ENCODE results near the gene NMNAT2.

NMNAT2 gene

DNA sequence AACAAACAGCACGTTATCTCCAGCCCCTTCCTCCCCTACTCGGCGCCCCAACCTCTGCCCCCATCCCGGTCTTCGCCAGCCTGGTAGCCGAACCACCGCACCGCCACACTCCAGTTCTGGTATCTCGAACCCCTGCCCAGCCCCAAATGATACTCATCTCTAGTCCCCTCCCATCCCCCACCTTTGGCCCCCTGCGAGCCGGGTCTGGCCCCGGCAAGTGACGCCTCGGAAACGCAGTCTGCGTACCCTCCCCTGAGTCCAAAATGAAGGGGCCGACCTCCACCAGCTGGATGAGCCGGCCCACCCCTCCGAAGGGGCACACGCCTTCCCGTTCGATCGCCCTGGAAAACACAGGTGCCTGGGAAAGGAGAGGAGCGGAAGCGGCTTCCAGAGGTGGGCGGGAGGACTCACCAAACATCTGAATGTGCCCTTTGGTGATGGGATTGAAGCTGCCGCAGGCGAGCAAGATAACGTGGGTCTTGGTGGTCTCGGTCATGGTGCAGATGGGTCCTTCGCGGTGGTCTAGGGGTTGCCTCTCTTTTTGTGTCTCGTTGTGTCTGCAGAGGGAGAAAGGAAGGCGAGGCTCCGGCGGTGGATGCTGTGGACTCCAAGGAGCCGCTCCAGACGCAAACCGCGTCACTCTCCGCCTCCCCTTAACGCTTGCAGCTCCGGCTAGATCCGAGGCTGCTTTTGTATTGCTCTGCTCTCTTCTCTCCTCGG lies at the start of gene NMNAT2:
NMNAT2 (minus strand) TSS at position 609 of the 720 bp plus-strand sequence; CDS start at position 496, 113 bp downstream.
- no peak for DNase-seq (ENCODE audit: low read depth)
- peak within 1 kb of the TSS; percentile 46 for H3K4me3 ChIP-seq (ENCODE audit: low read depth, low read length)

DNA sequence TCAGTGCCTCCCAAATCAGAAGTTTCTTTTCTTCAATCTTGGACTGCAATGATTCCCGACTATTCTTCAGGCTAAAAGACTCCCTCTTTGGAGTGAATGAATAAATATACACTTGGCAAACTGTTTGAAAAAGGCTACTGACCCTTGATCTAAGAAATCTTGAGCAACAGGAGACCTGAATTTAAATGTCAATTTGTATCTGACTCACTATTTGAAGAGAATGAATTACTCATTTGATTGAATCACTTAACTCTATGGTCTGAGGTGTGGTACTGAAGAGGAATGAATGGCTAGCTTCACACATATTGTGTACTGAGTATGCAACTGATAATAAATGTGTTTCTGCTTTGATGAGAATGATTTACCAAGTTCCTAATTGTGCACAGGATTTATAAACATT lies 49.5 kb upstream of the NMNAT2 start:
- TF ChIP-seq, protein P1, sequence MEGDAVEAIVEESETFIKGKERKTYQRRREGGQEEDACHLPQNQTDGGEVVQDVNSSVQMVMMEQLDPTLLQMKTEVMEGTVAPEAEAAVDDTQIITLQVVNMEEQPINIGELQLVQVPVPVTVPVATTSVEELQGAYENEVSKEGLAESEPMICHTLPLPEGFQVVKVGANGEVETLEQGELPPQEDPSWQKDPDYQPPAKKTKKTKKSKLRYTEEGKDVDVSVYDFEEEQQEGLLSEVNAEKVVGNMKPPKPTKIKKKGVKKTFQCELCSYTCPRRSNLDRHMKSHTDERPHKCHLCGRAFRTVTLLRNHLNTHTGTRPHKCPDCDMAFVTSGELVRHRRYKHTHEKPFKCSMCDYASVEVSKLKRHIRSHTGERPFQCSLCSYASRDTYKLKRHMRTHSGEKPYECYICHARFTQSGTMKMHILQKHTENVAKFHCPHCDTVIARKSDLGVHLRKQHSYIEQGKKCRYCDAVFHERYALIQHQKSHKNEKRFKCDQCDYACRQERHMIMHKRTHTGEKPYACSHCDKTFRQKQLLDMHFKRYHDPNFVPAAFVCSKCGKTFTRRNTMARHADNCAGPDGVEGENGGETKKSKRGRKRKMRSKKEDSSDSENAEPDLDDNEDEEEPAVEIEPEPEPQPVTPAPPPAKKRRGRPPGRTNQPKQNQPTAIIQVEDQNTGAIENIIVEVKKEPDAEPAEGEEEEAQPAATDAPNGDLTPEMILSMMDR (IDR thresholded peaks at IDR 0.05; ENCODE audit: control insufficient read depth, extremely low read depth, insufficient read depth): no peak
- DNase-seq (ENCODE audit: low read depth): no peak

More for the DNA sequence above, at the start of gene NMNAT2:
- TF ChIP-seq, protein P1 (IDR thresholded peaks at IDR 0.05; ENCODE audit: control insufficient read depth, extremely low read depth, insufficient read depth): no peak

DNA sequence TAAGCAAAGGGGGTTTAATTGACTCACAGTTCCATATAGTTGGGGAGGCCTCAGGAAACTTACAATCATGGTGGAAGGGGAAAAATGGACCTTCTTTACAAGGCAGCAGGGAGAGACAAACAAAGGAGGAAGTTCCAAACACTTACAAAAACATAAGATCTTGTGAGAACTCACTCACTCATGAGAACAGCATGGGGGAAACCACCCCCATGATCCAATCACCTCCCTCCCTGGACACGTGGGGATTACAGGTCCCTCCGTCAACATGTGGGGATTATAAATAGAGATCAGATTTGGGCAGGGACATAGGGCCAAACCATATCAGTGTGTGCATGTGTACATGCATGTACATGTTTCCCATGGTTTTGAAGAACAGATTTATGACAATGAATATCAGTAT lies 48.6 kb upstream of the NMNAT2 start:
- TF ChIP-seq, protein P1 (IDR thresholded peaks at IDR 0.05; ENCODE audit: control insufficient read depth, extremely low read depth, insufficient read depth): no peak
- H3K4me3 ChIP-seq (ENCODE audit: low read depth, low read length): no peak overlapping the region
- DNase-seq (ENCODE audit: low read depth): no peak

More for the DNA sequence above, 49.5 kb upstream of the NMNAT2 start:
- no peak overlapping the region for H3K4me3 ChIP-seq (ENCODE audit: low read depth, low read length)

DNA sequence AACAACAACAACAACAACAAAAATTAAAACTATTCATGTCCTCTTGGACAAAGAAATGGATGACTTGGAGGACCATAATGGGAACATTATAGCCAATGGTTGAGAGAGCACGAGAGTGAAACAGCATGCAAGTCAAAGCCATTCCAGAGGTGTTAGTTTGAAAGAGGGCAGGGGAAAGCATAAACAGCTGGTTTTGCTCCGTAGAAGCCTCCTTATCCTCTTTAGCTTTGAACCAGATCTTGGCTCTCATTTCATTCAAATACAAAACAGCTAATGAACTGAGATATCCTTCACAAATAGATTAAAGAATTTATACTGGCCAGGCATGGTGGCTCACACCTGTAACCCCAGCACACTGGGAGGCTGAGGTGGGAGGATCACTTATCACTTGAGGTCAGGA lies 45.4 kb upstream of the NMNAT2 start:
- no peak overlapping the region for H3K4me3 ChIP-seq (ENCODE audit: low read depth, low read length)
- TF ChIP-seq, protein P1 (IDR thresholded peaks at IDR 0.05; ENCODE audit: control insufficient read depth, extremely low read depth, insufficient read depth): no peak
- no peak for DNase-seq (ENCODE audit: low read depth)

DNA sequence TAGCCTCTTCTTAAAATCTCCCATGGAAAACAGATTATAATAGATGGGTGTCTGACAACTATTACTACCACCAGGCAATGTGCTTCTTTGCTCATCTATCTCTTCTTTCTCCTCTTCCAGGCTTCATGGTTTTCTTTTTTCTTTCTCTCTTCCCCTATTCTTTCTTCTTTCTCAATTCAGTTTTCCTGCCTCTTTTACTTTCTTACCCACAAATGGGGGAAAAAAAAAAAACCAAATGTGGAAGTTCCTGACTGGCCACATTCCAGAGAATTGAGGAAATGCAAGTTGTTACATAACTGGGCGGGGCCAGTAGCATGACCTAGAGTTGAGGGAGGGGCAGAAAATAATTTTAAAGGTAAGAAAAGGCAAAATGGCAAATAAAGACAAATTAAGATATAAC lies 43.2 kb upstream of the NMNAT2 start:
- TF ChIP-seq, protein P1 (IDR thresholded peaks at IDR 0.05; ENCODE audit: control insufficient read depth, extremely low read depth, insufficient read depth): no peak
- no peak for DNase-seq (ENCODE audit: low read depth)
- H3K4me3 ChIP-seq (ENCODE audit: low read depth, low read length): no peak overlapping the region

DNA sequence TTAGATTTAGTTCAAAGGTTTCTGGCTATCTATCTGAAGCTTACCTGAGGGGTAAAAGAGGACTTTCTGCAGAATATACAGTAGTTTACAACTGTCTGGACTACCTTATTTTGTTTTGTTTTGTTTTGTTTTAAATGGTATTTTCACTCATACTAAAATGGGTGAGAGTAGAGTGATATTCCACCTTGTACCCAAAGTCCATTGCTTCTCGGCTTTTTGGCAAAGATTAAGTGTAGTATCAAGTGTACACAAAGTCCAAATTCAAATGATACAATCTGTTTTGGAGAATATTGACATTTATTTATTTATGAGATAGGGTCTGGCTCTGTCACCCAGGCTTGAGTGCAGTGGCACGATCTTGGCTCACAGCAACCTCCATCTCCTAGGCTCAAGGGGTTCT lies 42.4 kb upstream of the NMNAT2 start:
- TF ChIP-seq, protein P1 (IDR thresholded peaks at IDR 0.05; ENCODE audit: control insufficient read depth, extremely low read depth, insufficient read depth): no peak
- H3K4me3 ChIP-seq (ENCODE audit: low read depth, low read length): no peak overlapping the region
- DNase-seq (ENCODE audit: low read depth): no peak

DNA sequence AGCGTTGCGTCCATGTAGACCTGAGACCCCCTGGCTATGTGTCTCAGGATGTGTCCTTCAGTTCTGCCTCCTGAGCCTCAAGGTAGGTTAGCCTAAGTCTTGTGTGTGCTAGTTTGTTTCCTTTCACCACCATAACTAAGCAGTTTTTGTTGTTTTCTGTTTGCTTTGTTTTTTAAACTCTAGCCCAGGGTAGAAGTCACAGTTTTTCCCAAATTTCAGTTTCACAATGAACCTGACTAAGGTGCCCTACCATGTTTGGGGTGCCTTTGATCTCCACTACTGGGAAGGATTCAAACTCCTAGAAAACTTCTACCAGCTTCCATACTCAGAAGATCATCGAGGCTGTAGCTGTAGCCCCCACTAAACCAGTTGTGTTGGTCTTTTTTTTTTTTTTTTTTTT lies 39.3 kb upstream of the NMNAT2 start:
- no peak overlapping the region for H3K4me3 ChIP-seq (ENCODE audit: low read depth, low read length)
- TF ChIP-seq, protein P1 (IDR thresholded peaks at IDR 0.05; ENCODE audit: control insufficient read depth, extremely low read depth, insufficient read depth): no peak
- DNase-seq (ENCODE audit: low read depth): no peak
